Testis (tissue), 3 donors: Measurements from ENCODE around the gene CDX4. TPM values are rescaled to one million over a fixed set of nuclear protein-coding genes. Genes with fewer than 3 reads are reported as not detected.
"Not testable (repeated sequence)": the region's sequence is repeated elsewhere in the genome, so short reads cannot be mapped to it uniquely, and the experiment has no call there.

ENCODE experiments used
- DNase-seq: peaks from one replicate; pipeline ENCODE4 v3.0.0-alpha.2; 2019
- H3K27ac ChIP-seq, 2 donors: fragments of 200-600 bp; sonication (generic); one replicate each; pipeline ENCODE4 v1.5.1; 2019
- H3K27me3 ChIP-seq: fragments of 200-600 bp; sonication (generic); one replicate; pipeline ENCODE4 v1.5.1; 2019
- H3K36me3 ChIP-seq: fragments of 200-600 bp; sonication (generic); one replicate; pipeline ENCODE4 v1.5.1; 2017; ENCODE audit warnings: low read depth; ENCODE audit errors: missing control alignments
- H3K4me1 ChIP-seq: fragments of 200-600 bp; sonication (generic); one replicate; pipeline ENCODE4 v1.5.1; 2019
- H3K4me3 ChIP-seq, 2 donors: fragments of 200-600 bp; sonication (generic); one replicate each; pipeline ENCODE4 v1.5.1; 2017 to 2019
- H3K9me3 ChIP-seq: fragments of 200-600 bp; sonication (generic); one replicate; pipeline ENCODE4 v1.5.1; 2017
- CTCF ChIP-seq, 3 experiments: fragments of 450-650 bp in 2 of 3; fragments of 200-600 bp in 1 of 3; sonication (generic) in 1 of 3; IDR thresholded peaks; one replicate each; pipeline ENCODE4 v1.5.1; 2016 to 2019; ENCODE audit warnings: antibody characterized with exemption in 3 of 3, mild to moderate bottlenecking in 2 of 3, moderate library complexity in 1 of 3
- POLR2A ChIP-seq: fragments of 450-650 bp; IDR thresholded peaks from one replicate; pipeline ENCODE4 v1.6.1; 2017; ENCODE audit warnings: antibody characterized with exemption, mild to moderate bottlenecking, moderate library complexity
- WGBS, 2 donors: methylation state at CpG; one replicate each; pipeline ENCODE4 v1.1.5; 2018; 5-methylcytosine and 5-hydroxymethylcytosine counted together
- intact Hi-C: fragments of 100-400 bp; cut with DNase I; formaldehyde crosslinking; loops from one replicate; pipeline ENCODE4 v1.15.1; 2023; ENCODE audit warnings: low total_unique reads
- polyA plus RNA-seq: library from polyadenylated mRNA; stranded (reverse); fragments of 350-450 nt; fragmentation: Illumina TruSeq; extraction: RNeasy Lipid Tissue Mini Kit (QIAGEN cat#74804); gene quantifications from one replicate; pipeline ENCODE4 v1.2.3, GENCODE V29; 2014; ENCODE audit warnings: low read depth, low replicate concordance; ENCODE audit not compliant: insufficient read depth
- small RNA-seq, 2 donors: library from RNA; depleted of rRNA; stranded (forward); fragments of <200 nt; gene quantifications; one replicate each; pipeline ENCODE3, GENCODE V24; 2016
- total RNA-seq, 2 donors: library from RNA; depleted of rRNA; stranded (reverse); fragments of >200 nt; gene quantifications; one replicate each; pipeline ENCODE4 v1.2.3, GENCODE V29; 2016

CDX4 gene
- total and polyA plus RNA-seq, 3 donors from 2014 or later: 0.21 to 0.25 TPM; not detected in 1

- Histone ChIP-seq H3K9me3 (no peaks in the 10 kb centered on the region), H3K4me3 (no peak overlapping the region), H3K27ac (no peak overlapping the region), H3K27me3 (no peaks in the 10 kb centered on the region), H3K4me1 (no peaks in the 10 kb centered on the region), H3K36me3 (no peaks in the 10 kb centered on the region)
- no peak for DNase-seq
- intact Hi-C loops: no loop called here
- no peak for TF ChIP-seq CTCF (IDR thresholded peaks at IDR 0.05)
Observed at GRCh38 chrX:73468376-73468775, 21.5 kb downstream of the CDX4 start.

- Histone ChIP-seq H3K4me3 (no peak overlapping the region), H3K9me3 (no peaks in the 10 kb centered on the region), H3K36me3 (no peaks in the 10 kb centered on the region), H3K27ac (no peak overlapping the region), H3K4me1 (no peaks in the 10 kb centered on the region), H3K27me3 (no peaks in the 10 kb centered on the region)
- DNase-seq: no peak
- TF ChIP-seq POLR2A: no peak
- TF ChIP-seq CTCF (IDR thresholded peaks at IDR 0.05): no peak
- 85 to 95% methylated on average over 4 of the region's 4 CpGs for WGBS, 2 donors
- intact Hi-C loops: no loop called here
Observed at GRCh38 chrX:73478961-73479360, 32.1 kb downstream of the CDX4 start.

GRCh38 chrX:73481521-73481920, 34.7 kb downstream of the CDX4 start:
- H3K9me3 ChIP-seq: no peaks in the 10 kb centered on the region
- no peak overlapping the region for H3K27ac ChIP-seq
- H3K4me1 ChIP-seq: no peaks in the 10 kb centered on the region
- intact Hi-C loops: no loop called here
- TF ChIP-seq CTCF (IDR thresholded peaks at IDR 0.05): no peak
- no peak for TF ChIP-seq POLR2A
- H3K4me3 ChIP-seq: no peak overlapping the region
- 69 to 86% methylated on average over 1 to 2 of the region's 2 CpGs for WGBS, 2 donors
- no peaks in the 10 kb centered on the region for H3K36me3 ChIP-seq
- no peak for DNase-seq
- no peaks in the 10 kb centered on the region for H3K27me3 ChIP-seq

GRCh38 chrX:73490661-73491060, 43.8 kb downstream of the CDX4 start:
- H3K36me3 ChIP-seq: no peaks in the 10 kb centered on the region
- 71 to 85% methylated on average over 3 of the region's 3 CpGs for WGBS, 2 donors
- no peaks in the 10 kb centered on the region for H3K9me3 ChIP-seq
- H3K27me3 ChIP-seq: no peaks in the 10 kb centered on the region
- TF ChIP-seq CTCF (IDR thresholded peaks at IDR 0.05) (no peak), POLR2A (no peak)
- no peak overlapping the region for H3K27ac ChIP-seq
- DNase-seq: no peak
- no peak overlapping the region for H3K4me3 ChIP-seq
- no peaks in the 10 kb centered on the region for H3K4me1 ChIP-seq
- intact Hi-C loops: no loop called here

- H3K4me1 ChIP-seq, H3K4me3 ChIP-seq, DNase-seq, H3K27me3 ChIP-seq, H3K36me3 ChIP-seq, H3K27ac ChIP-seq, H3K9me3 ChIP-seq, intact Hi-C loops: not testable (repeated sequence)
- 73 to 87% methylated on average over 4 of the region's 4 CpGs for WGBS, 2 donors
Observed at GRCh38 chrX:73492178-73492577, 45.3 kb downstream of the CDX4 start.

Small RNA genes within 50 kb of the gene (small RNA-seq; reads per million reads assigned to genes)
- gene MORF4L1P6 (0 reads per million in 2 donors), gene RNU6-1044P (0 reads per million in 2 donors)

Other genes starting within 250 kb of the CDX4 start
- gene NAP1L2, start 232.2 kb upstream of the CDX4 start, total RNA-seq: 1 to 10 TPM; 3.8 to 5.1 TPM
- gene NAP1L2, start 232.2 kb upstream of the CDX4 start, polyA plus RNA-seq: 4.5 TPM
- 1 to 10 TPM; 7.8 to 8.6 TPM for gene CHIC1, start 116.1 kb downstream of the CDX4 start, total RNA-seq
- 4.0 TPM for gene CHIC1, start 116.1 kb downstream of the CDX4 start, polyA plus RNA-seq